GM12891 (cell line): ENCODE measurements around the gene CRHBP.
"Not testable (repeated sequence)": the region's sequence is repeated elsewhere in the genome, so short reads cannot be mapped to it uniquely, and the experiment has no call there.

Source experiments
- DNase-seq: peaks from one replicate; pipeline ENCODE4 v3.0.0; 2011; ENCODE audit warnings: low spot score; ENCODE audit not compliant: insufficient read length
- FAIRE-seq: peaks from 2 replicates; lab custom pipeline; 2011; peaks lifted over from hg19 to GRCh38; lab: Jason Lieb, UNC
- PAX5 ChIP-seq: IDR thresholded peaks from 2 replicates; pipeline ENCODE4 v1.6.1; 2011; ENCODE audit warnings: low read length, moderate library complexity, mild to moderate bottlenecking; ENCODE audit not compliant: insufficient read depth, severe bottlenecking
- POLR2A ChIP-seq: IDR thresholded peaks from 2 replicates; pipeline ENCODE4 v1.6.1; 2011; ENCODE audit warnings: low read depth, low read length, control low read depth
- POLR2AphosphoS5 ChIP-seq: IDR thresholded peaks from 2 replicates; pipeline ENCODE4 v1.6.1; 2011; ENCODE audit warnings: low read depth, low read length, control low read depth
- POU2F2 ChIP-seq: IDR thresholded peaks from 2 replicates; pipeline ENCODE4 v1.6.1; 2011; ENCODE audit warnings: low read depth, mild to moderate bottlenecking, control low read depth, low read length, moderate library complexity
- SPI1 ChIP-seq: IDR thresholded peaks from 2 replicates; pipeline ENCODE4 v1.6.1; 2011; ENCODE audit warnings: low read depth, low read length, control low read depth
- TAF1 ChIP-seq: IDR thresholded peaks from 2 replicates; pipeline ENCODE4 v1.6.1; 2011; ENCODE audit warnings: low read depth, low read length, control low read depth

CRHBP gene

GRCh38 chr5:76986825-76987526 lies 34.1 kb downstream of the CRHBP start:
- FAIRE-seq, result no peak
- DNase-seq, result no peak
- TF ChIP-seq POLR2AphosphoS5 (no peak), TAF1 (no peak), SPI1 (no peak), POLR2A (no peak), POU2F2 (no peak), PAX5 (no peak)

- DNase-seq (no peak), FAIRE-seq (no peak)
- TF ChIP-seq POLR2A (no peak), PAX5 (no peak), SPI1 (no peak), TAF1 (no peak), POLR2AphosphoS5 (no peak), POU2F2 (no peak)
Observed at GRCh38 chr5:76990899-76991459, 38.1 kb downstream of the CRHBP start.

GRCh38 chr5:76993436-76993835 lies 40.6 kb downstream of the CRHBP start:
- FAIRE-seq, DNase-seq: not testable (repeated sequence)

GRCh38 chr5:76994337-76994736 lies 41.5 kb downstream of the CRHBP start:
- DNase-seq (no peak), FAIRE-seq (no peak)
- TF ChIP-seq POU2F2 (no peak), PAX5 (no peak), POLR2A (no peak), TAF1 (no peak), SPI1 (no peak), POLR2AphosphoS5 (no peak)

DNA sequence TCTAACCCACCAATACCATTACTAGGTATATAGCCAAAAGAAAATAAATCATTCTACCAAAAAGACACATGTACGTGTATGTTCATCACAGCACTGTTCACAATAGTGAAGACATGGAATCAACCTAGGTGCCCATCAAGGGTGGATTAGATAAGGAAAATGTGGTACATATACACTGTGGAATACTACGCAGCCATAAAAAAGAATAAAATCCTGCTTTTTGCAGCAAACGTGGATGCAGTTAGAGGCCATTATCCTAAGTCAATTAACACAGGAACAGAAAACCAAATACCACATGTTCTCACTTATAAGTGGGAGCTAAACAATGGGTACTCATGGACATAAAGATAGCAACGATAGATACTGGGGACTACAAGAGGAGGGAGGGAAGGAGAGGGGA lies 45.4 kb downstream of the CRHBP start:
- not testable (repeated sequence) for FAIRE-seq, DNase-seq

- TF ChIP-seq POLR2A, result no peak
- TF ChIP-seq PAX5, result no peak
- no peak for TF ChIP-seq POLR2AphosphoS5
- no peak for TF ChIP-seq TAF1
- TF ChIP-seq POU2F2, result no peak
- TF ChIP-seq SPI1, result no peak
- DNase-seq, result no peak
Observed at GRCh38 chr5:76999451-76999850, 46.6 kb downstream of the CRHBP start.

DNA sequence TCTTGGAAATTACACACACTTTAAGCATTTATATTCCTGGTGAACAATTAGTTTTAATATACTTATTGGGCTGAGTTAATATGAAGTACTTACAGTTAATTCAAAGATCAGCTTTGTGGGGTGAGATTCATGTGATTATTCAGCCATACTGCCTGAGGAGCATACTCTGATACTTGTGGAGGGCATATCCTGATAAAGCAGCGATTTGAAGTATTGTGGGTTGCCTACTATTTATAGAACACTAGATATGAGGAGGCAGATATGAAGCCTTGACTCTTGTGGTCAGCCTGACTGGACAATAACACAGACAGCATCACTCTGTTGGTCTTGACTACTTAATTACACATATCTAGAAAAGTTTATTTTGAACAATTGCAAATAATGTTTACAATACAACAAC lies 50.4 kb downstream of the CRHBP start:
- FAIRE-seq (no peak), DNase-seq (no peak)
- TF ChIP-seq PAX5 (no peak), POLR2A (no peak), TAF1 (no peak), POU2F2 (no peak), SPI1 (no peak), POLR2AphosphoS5 (no peak)

More at GRCh38 chr5:76999451-76999850, 46.6 kb downstream of the CRHBP start:
- FAIRE-seq, result no peak

DNA sequence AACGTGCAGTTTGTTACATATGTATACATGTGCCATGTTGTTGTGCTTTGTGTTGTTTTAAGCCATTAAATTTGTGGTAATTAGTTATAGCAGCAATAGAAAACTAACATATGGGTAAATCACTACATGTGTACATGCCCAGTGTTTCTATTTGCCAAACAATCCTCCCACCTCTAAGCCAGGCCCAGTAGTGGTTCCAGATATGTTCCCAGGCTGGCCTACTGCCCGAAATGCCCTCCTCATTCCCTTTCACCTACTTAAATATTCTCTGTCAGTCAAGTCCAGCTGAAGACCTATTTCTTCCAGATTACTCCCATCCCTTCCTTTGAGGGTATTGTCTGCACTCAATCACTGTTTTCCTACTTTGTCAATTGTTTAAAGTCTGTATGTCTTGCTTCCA lies 53.3 kb downstream of the CRHBP start:
- FAIRE-seq, result no peak
- no peak for DNase-seq
- no peak for TF ChIP-seq POU2F2

GRCh38 chr5:77008413-77008812 lies 55.6 kb downstream of the CRHBP start:
- TF ChIP-seq TAF1, result no peak
- no peak for TF ChIP-seq POLR2A
- no peak for TF ChIP-seq POLR2AphosphoS5
- no peak for TF ChIP-seq POU2F2
- no peak for TF ChIP-seq SPI1
- no peak for TF ChIP-seq PAX5
- DNase-seq, result no peak

GRCh38 chr5:77010243-77010642 lies 57.4 kb downstream of the CRHBP start:
- DNase-seq (no peak), FAIRE-seq (no peak)
- no peak for TF ChIP-seq POU2F2
- TF ChIP-seq POLR2AphosphoS5, result no peak
- TF ChIP-seq PAX5, result no peak
- no peak for TF ChIP-seq TAF1
- TF ChIP-seq POLR2A, result no peak
- TF ChIP-seq SPI1, result no peak

More at GRCh38 chr5:77008413-77008812, 55.6 kb downstream of the CRHBP start:
- no peak for FAIRE-seq

DNA sequence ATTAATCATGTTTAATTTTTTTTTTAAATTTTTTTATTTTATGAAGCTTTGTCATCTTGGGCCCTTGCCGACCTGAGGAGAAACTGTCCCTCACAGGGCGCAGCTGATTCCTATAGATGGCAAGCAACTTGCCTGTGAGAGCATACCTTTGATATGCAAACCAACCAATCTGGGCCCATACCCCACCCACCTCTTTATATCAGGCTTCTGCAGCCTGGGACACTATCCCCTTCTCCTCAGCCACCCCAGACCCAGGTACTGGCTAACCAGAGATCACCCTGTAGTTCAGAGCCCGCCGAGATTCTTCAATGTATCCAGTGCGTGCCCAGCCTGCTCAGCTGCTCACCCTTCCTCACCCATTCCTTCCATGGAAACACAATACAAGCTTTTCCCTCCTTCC lies 58.7 kb downstream of the CRHBP start:
- TF ChIP-seq POLR2AphosphoS5, result no peak
- TF ChIP-seq POU2F2, result no peak
- no peak for TF ChIP-seq POLR2A
- no peak for TF ChIP-seq PAX5
- TF ChIP-seq SPI1, result no peak
- TF ChIP-seq TAF1, result no peak
- DNase-seq (no peak), FAIRE-seq (no peak)
